Subcutaneous adipose tissue (tissue), 4 donors: ENCODE results near the gene TNNI3. TPM values are rescaled to one million over a fixed set of nuclear protein-coding genes. Genes with fewer than 3 reads are reported as not detected.

Experiments used
- CTCF ChIP-seq: fragments of 450-650 bp; IDR thresholded peaks from one replicate; pipeline ENCODE4 v1.5.1; 2016; ENCODE audit warnings: low read depth, mild to moderate bottlenecking, control low read depth, antibody characterized with exemption, moderate library complexity
- total RNA-seq, 4 donors: library from RNA; depleted of rRNA; stranded (reverse); fragments of >200 nt; gene quantifications; one replicate each; pipeline ENCODE4 v1.1.0, GENCODE V29; 2016

Gene TNNI3
- total RNA-seq, 4 donors from 2014 or later, result not detected

GRCh38 chr19:55189403-55189835, 31.9 kb upstream of the TNNI3 start:
- TF ChIP-seq CTCF, result no peak

- TF ChIP-seq CTCF, result no peak
These were observed 31.1 kb upstream of the TNNI3 start for GRCh38 chr19:55188625-55189024.

- no peak for TF ChIP-seq CTCF
These were observed 28.5 kb upstream of the TNNI3 start for GRCh38 chr19:55186080-55186479.

- no peak for TF ChIP-seq CTCF
These were observed 24.2 kb upstream of the TNNI3 start for GRCh38 chr19:55181740-55182139.

- TF ChIP-seq CTCF, result no peak
These were observed 22.3 kb upstream of the TNNI3 start, which contains the start of gene SYT5 for GRCh38 chr19:55179606-55180484. TSS of gene SYT5 (minus strand) at chr19:55180289. CDS start at chr19:55179041, 1,248 bp downstream.

GRCh38 chr19:55178781-55179599, 21.5 kb upstream of the TNNI3 start:
- no peak for TF ChIP-seq CTCF

GRCh38 chr19:55176076-55176475, 18.5 kb upstream of the TNNI3 start:
- TF ChIP-seq CTCF, result no peak
